Measurements from ENCODE around the gene CFAP57.

Gene CFAP57

DNA sequence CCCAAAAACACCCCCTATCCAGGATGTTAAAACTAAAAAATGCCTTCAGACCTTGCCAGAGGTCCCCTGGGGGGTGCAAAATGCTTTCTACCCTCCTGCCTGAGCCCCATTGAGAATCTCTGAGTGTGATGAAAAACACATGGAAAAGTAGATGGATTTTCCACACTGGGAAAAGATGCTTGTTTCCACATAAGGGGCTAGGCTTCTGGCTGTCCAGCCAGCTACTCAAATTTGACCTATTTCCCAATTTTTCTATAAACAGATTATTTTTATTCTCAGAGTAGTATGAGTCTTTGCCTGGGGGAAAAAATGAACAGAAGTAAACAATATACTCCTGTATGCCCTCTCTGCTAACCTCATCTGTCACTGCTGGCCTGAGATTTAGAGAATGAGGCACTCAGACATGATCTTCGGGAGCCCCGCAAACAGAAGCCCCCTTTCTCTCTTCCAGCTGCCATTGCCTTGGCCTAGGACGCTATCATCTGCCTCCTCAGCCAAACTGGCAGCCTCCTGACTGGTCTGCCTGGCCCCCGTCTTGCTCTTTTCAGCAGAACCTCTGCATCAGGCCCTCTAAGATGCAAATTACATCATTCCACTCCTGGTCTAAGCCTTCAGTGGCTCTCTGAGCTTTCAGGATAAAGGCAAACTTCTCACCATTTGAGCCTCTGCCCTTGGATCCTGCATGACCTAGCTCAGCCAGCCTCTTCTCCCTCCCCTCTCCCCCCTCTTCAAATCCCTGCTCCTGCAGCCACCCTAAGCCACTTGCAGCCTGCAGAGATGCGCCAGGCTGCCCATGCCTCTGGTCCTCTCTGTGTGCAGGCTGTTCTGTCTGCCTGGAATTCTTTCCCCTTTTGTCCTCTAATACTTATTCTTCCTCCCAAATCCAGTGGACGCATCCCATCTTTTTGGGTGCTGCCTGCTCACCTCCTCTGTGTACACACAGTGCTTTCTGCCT, 58.0 kb downstream of the CFAP57 start:
- DNase-seq, result no peak

DNA sequence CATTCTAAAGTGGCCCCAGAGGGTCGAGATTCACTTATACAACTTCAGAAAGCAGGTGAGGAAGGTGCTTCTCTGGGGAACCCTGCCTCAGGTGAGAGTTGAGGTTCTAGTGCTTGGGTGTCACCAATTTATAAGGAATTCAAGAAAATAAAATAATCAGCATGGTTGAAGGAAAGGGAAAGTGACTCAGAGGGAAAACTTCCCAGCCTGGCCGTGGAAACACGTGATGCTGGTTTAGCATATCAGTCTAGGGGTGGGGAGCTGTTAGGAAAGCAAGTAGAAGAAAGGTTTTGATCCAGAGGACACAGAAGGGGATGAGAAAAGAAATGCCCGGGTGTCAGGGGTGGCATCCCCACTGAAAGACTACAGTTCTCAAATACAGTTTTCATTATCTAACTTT, 59.9 kb downstream of the CFAP57 start:
- DNase-seq, result no peak

- DNase-seq, result no peak
These were observed 60.4 kb downstream of the CFAP57 start for GRCh38 chr1:43232482-43232881.

DNA sequence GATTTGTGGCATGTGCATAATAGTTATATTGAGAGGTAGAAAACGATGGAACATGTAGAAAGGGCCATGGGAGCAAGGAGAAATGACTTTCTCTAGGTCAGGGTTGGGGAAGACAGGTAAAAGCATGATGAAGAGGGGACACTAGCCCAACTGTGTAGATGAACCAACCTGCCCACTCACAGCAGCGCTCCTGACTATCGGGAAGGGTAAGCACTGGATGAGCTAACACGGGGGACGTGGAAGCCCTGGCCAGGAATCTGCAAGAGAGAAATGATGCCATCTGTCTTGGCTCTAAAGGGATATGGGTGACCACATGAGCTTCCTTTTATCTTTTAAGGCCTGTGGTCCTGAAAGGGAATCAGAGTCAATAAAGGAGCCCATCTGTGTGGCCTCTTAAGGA, 61.5 kb downstream of the CFAP57 start:
- no peak for DNase-seq

DNA sequence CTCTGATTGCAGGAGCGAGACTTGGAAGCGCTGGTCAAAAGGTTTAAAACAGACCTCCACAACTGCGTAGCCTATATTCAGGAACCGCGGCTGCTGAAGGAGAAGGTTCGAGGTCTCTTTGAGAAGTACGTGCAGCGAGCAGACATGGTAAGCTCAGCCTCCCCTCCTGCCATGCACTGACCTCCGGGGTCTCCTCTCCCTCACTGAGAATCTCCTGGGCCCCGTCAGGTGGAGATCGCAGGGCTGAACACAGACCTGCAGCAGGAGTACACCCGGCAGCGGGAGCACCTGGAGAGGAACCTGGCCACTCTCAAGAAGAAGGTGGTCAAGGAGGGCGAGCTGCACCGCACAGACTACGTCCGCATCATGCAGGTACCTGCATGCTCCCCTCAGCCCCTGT, 62.1 kb downstream of the CFAP57 start:
- DNase-seq, result no peak

DNA sequence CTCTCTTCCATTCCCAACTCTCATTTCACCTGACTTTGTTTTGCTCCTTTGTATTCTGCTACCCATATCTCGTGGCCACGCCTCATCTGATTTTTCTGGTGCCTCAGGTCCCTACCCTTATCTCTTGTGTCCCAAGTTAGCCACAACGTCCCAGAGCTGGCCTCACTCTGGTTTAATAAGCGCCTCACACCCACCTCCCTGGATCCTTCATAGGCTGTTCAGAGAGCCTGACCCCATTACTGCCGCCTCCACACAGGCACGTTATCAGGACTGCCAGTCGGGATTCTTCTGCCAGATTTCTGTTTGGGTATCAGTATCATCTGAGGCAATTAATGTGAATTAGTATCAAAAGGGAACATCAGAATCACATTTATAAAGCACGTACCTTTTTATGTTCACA, 62.9 kb downstream of the CFAP57 start:
- no peak for DNase-seq

DNA sequence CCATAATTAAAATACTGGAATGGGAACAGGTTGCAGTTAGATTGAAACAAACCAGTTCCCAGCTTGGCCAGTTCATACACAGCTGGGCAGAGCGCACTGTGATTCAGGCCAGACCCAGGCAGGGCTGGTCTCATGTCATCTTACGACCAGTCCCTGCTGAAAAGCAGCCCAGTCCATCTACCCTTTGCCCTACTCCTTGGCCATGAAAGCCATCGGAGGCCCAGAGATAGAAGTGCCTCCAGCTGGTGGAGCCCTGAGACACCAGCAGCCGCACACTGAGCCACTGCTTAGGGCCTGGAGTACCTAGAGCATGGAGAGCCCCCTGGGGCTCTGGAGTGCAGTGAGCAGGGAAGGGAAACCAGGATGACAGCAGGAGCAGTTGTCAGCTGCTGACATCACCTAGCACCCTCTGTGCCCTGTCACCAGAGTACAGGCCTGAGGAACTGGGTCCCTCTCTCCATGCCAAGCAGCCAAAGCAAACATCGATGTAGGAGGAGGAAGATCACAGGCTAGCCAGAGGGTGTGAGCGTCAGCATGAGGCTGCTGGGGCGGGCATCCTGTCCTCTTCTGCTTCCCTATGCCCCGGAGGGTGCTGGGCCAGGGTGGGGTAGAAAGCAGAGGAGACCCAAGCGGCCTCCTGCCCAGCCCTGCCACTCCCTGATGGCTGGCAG, 63.5 kb downstream of the CFAP57 start:
- DNase-seq, result no peak

- no peak for DNase-seq
These were observed 65.0 kb downstream of the CFAP57 start for GRCh38 chr1:43237121-43237520.

DNA sequence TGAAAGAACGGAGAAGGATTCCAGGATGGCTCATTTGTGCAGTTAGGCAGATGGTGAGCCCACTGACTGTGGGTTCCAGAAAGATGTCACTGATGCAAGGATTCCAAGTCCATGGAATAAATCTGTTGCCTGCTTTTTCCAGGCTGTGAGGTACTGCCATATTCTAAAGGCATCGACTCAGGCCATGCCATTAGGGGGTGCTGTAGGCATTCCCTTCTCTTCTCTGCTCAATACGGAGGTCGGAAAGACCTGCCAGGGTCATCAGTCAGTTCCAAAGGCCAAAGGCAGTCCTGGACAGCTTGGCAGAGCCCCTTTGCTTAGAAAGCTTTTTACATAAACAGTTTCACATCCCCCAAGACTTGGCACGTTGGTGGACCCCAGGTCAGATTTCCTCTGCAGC, 66.0 kb downstream of the CFAP57 start:
- DNase-seq, result no peak

- no peak for DNase-seq
These were observed 66.9 kb downstream of the CFAP57 start for GRCh38 chr1:43238991-43239469.

DNA sequence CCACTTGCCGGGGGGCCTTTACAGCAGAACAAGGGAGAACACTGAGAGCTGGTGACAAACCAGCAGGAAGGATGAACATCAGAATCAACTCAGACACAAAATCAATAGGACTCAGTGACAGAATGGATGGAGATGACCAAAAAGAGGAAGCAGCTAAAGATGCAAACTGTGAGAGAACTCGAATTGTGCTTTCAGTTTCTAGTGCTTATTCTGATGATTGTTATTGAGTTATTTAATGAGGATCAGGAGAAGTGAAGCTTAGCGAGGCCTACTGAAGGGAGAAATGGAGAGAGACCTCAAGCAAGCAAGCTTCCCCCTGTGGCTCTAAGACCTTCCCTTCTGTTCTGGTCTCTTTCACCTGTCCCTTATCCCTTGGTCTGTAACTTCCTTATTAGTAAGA, 67.4 kb downstream of the CFAP57 start:
- DNase-seq, result no peak

DNA sequence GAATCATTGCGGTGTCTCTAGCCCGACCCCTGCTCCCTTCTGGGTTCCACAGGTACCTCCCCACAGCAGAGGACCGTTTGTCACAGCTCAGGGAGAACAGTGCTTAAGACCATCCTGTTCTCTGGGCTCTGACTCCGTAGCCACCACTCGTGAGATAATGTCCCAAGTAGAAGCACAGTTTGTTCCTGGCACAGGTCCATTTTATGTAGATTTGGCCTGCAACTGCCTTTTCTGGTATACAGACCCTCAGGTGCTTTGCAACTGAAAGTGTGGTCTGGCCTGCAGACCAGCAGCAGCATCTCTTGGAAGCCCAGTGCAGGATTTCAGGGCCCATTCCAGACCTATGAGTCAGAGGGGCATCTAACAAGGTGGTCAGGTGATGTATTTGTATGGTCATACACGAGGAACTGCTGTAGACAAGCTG, 69.3 kb downstream of the CFAP57 start:
- no peak for DNase-seq

DNA sequence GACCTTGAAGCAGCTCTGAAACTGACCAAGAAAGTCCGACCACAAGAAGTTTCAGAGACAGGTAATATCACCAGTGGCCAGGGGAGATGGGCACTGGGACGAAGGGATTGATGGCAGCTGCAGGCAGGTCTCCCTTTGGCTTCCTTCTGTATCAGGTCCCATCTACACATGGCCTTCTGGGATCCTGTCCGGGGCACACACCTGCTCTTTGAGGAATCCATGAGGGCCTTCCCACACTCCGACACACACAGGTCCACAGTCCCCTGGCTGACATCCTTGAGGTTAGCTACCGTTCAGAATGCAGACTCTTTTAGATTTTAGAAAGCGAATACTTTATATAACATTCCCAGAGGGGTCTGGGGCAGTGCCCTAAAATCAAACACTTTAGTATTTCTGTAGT, 71.2 kb downstream of the CFAP57 start:
- DNase-seq, result no peak

DNA sequence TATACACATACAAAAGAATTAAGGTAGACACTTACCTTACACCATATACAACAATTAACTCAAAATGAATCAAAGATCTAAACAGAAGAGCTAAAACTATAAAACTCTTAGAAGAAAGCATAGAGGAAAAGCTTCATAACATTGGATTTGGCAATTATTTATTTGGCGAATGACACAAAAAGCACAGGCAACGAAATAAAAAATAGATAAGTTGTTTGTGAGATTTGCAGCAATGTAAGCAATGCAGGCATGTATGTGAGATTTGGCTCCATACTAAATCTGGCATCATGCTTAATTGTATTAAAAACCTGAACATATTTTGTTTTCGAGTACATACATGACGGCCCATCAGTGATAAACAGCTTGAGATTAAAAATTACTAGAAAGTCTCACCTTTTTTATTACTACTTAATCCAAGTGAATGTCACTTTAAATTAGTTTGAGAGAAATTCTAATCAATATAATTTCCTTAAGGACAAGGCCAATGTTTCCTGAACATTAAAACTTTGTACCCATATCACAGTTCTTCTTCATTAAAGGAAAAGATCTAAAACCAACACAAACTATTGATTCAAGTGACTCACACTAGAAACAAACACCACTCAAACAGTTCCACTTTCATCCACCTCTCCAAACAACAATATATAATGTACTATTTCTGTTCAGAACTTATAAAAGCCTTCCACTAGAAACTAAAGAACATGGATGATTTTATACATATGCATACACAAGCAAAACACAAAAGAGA, 74.5 kb downstream of the CFAP57 start:
- no peak for DNase-seq

GRCh38 chr1:43247256-43247921, 75.3 kb downstream of the CFAP57 start:
- DNase-seq, result no peak

DNA sequence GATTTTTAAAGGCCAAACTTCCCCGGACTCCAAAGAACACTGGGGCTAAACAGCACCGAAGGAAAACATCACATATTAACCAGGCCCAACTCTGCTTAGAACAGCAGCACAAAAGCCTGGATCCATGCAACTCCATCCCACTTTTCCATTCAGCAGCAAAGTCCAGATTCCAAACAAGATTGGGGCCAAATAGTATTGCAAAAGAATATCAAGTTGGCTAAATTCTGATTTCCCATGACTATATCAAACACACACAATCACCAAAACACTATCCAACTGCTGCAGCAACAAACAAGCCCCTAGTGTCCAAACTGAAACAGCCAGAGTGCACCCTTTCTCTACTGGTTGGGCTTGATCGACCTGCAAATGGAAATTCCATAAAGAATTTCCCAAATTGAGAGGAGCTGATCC, 78.2 kb downstream of the CFAP57 start:
- DNase-seq, result no peak

- DNase-seq, result no peak
These were observed 78.9 kb downstream of the CFAP57 start for GRCh38 chr1:43251024-43251423.

GRCh38 chr1:43252225-43252624, 80.1 kb downstream of the CFAP57 start:
- no peak for DNase-seq

DNA sequence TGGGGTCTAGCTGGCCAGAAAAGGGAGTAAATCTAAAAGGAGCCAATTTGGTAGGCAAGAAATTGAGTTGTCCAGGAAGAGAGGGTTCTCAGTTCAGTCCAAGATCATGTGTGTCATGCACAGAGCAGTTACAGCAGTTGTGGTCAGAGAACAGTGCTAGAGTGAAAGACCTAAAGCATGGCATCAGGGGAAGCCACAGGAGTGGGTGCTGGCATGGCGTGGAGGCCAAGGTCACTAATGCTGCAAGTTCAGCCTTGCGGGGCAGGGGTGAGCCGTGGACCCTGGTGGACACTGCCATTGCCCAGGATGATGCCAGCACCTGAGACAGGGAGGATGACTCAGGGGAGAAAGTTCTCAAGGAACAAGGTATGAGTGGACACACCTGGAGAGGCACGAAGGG, 81.0 kb downstream of the CFAP57 start:
- no peak for DNase-seq

- DNase-seq, result no peak
These were observed 81.7 kb downstream of the CFAP57 start for GRCh38 chr1:43253876-43254275.

- DNase-seq, result no peak
These were observed 83.5 kb downstream of the CFAP57 start for GRCh38 chr1:43255438-43256210.
